CD4-positive, alpha-beta T cell treated with Interleukin-21 for 1 hour (primary cell): ENCODE results near the gene ADGRG1.
"Not testable (repeated sequence)": the region's sequence is repeated elsewhere in the genome, so short reads cannot be mapped to it uniquely, and the experiment has no call there.

Source experiments
- DNase-seq: peaks from one replicate; pipeline ENCODE4 v3.0.0-alpha.2; 2020

Gene ADGRG1

DNA sequence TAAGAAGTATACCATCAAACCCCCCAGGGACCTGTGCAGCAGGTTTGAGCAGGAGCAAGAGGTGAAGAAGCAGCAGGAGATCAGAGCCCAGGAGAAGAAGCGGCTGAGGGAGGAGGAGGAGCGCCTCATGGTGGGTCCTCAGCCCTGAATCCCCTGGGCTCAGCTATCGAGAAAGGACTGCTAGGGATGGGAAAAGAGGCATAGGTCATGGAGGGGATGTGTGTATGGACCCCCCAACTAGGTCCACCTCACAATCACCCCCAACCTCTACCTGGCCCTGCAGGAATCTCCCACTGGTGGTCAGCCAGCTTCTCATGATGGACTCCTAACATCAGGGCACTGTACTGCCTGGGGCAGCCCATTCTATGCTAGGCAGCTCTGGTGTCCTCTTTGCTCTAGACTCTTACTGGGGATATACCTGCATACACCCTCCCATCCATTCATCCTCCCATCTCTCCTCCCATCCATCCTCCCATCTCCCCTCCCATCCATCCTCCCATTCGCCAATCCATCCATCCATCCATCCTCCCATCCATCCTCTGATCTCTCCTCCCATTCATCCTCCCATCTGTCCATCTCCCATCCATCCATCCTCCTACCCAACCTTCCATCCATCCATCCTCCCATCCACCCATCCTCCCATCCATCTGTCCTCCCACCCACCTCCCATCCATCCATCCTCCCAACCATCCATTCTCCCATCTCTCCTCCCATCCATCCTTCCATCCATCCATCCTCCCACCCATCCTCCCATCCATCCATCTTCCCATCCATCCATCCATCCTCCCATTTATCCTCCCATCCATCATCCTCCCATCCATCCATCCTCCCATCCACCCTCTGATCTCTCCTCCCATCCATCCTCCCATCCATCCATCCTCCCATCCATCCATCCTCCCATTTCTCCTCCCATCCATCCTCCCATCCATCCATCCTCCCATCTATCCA, 76.7 kb downstream of the ADGRG1 start:
- DNase-seq: no peak

DNA sequence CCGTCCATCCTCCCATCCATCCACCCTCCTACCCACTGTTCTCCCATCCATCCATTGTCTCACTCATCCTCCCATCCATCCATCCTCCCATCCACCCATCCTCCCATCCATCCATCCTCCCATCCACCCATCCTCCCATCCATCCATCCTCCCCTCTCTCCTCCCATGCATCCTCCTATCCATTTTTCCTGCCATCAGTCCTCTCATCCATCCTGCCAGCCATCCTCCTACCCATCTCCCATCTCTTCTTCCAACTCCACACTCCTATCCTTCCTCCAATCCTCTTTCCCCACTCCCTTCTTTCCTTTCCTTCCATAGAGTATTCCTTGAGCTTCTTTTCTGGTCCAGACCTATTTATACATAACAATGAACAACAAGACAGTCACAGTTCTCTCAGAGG, 78.3 kb downstream of the ADGRG1 start:
- DNase-seq: no peak

DNA sequence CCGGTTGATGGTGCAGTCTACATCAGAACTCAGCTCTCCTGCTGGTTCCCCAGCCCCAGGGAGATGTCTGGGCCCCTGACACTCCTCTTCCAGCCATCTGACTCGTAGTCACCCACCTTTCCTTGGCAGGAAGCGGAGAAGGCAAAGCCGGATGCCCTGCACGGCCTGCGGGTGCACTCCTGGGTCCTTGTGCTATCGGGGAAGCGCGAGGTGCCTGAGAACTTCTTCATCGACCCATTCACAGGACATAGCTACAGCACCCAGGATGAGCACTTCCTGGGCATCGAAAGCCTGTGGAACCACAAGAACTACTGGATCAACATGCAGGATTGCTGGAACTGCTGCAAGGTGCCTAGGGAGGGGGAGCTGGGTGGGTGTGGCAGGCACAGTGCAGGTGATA, 78.9 kb downstream of the ADGRG1 start:
- DNase-seq: no peak

DNA sequence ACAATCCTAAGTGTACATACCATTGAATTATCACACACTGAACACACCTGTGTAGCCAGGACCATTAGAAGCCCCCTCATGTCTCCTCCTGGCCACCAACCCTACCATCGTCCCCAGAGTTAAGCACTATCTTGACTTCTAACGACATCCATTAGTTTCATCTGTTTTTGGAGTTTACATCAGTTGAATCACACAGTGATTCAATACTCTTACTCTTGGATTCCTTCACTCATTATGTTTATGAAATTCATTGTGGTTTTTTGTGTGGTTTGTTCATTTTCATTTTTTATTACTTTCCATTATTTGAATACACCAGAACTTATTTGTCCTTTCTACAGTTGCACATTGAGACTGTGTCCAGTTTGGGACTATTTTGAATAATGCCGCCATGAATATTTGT, 79.7 kb downstream of the ADGRG1 start:
- DNase-seq: no peak

DNA sequence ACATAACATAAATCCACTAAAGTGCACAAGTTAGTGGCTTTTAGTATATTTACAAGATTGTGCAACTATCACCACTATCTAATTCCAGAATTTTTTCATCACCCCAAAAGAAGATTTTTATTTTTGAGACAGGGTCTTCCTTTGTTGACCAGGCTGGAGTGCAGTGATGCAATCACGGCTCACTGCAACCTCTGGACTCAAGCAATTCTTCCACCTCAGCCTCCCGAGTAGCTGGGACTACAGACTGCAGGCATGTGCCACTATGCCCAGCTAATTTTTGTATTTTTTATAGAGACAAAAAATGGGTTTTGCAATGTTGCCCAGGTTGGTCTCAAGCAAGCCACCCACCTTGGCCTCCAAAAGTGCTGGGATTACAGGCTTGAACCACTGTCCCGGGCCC, 81.2 kb downstream of the ADGRG1 start:
- DNase-seq: no peak

DNA sequence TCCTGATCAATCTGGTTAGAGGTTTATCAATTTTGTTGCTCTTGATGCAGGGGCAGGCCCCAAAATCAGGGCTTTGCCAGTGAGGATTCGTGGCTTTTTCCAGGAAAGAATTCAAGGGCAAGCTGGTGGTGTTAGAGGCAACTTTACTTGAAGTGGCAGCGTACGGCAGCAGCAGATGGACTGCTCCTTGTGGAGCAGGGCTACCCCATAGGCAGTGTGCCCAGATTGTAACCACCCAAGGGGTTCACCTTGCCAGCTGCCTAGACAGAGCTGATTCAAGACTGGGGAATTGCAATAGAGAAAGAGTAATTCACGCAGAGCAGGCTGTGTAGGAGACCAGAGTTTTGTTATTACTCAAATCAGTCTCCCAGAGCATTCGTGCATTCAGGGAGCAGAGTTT, 82.9 kb downstream of the ADGRG1 start:
- DNase-seq: no peak

DNA sequence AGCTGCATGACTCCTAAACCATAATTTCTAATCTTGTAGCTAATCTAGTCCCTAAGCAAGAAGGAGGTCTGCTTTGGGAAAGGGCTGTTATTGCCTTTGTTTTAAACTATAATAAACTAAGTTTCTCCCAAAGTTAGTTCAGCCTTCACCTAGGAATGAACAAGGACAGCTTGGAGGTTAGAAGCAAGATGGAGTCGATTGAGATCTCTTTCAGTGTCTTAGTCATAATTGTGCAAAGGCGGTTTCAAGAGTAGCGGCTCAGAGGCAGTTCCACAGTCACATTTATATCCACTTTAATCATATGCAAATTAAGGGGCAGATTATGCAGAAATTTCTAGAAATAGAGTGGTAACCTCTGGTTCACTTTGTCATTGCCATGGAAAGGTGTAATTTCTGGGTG, 83.6 kb downstream of the ADGRG1 start:
- no peak for DNase-seq

DNA sequence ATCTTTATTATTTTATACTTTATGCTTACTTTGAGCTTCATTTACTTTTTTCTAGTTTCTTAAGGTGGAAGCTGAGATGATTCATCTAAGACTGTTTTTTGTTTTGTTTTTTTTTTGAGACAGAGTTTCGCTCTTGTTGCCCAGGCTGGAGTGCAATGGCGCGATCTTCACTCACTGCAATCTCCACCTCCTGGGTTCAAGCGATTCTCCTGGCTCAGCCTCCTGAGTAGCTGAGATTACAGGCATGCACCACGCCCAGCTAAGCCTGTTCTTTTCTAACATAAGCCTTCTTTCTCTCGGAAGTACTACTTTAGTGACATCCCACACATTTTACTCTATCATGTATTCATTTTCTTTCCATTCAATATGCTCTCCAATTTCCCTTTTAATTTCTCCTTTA, 84.1 kb downstream of the ADGRG1 start:
- DNase-seq: not testable (repeated sequence)

DNA sequence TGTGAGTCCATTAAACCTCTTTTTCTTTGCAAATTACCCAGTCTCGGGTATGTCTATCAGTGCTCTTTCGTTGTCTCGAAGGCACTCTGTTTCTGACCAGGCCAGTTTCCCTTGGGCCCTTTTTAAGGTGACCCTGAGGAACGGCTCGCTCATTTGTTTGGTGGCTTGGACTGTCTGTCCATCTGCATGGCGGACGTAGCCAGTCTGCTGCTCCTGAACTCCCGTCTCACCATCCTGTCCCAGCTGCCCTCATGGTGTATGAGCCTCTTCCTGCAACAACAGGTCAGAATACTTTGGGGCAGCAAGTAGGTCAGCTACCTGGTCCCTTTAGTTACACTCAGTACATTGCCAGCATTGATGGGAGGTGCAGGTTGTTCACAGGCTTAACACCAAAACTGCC, 85.2 kb downstream of the ADGRG1 start:
- DNase-seq: no peak

DNA sequence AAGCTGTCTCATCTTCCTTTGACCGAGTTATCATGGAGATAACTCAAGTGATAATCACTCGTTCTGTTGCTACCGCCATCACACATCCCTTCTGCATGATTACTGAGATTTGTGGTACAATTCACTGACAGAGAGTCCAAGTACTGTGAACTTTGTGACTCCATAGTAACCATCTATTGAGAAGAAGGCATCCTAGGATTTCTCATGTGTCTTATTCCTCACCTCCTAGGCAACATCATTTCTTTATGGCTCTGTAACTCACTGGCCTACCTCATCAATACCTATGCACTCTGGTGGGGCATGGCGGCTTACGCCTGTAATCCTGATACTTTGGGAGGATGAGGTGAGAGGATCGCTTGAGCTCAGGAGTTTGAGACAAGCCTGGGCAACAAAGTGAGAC, 85.6 kb downstream of the ADGRG1 start:
- no peak for DNase-seq
